ENCODE data around the gene ARFIP1.
"Not testable (repeated sequence)": the region's sequence is repeated elsewhere in the genome, so short reads cannot be mapped to it uniquely, and the experiment has no call there.

Gene ARFIP1

GRCh38 chr4:152779513-152780266 lies at the start of gene ARFIP1, which contains the start of gene TIGD4:
Gene ARFIP1, plus strand, starts transcription at chr4:152779954. Its CDS starts 49,680 bp downstream, at chr4:152829634.
Gene TIGD4, minus strand, starts transcription at chr4:152779730. Its CDS starts 8,726 bp downstream, at chr4:152771004.
- DNase-seq: peak; percentile 93

GRCh38 chr4:152731997-152732396 lies 47.8 kb upstream of the ARFIP1 start:
- no peak for DNase-seq

GRCh38 chr4:152734015-152734698 lies 45.6 kb upstream of the ARFIP1 start:
- DNase-seq: no peak

- DNase-seq: no peak
Measured at GRCh38 chr4:152734699-152735050, 45.1 kb upstream of the ARFIP1 start.

- DNase-seq: no peak
Measured at GRCh38 chr4:152735396-152735859, 44.3 kb upstream of the ARFIP1 start.

GRCh38 chr4:152735906-152736305 lies 43.8 kb upstream of the ARFIP1 start:
- no peak for DNase-seq

- DNase-seq: no peak
Measured at GRCh38 chr4:152738827-152739226, 40.9 kb upstream of the ARFIP1 start.

- no peak for DNase-seq
Measured at GRCh38 chr4:152747444-152747843, 32.3 kb upstream of the ARFIP1 start.

GRCh38 chr4:152748619-152749018 lies 31.1 kb upstream of the ARFIP1 start:
- DNase-seq: no peak

GRCh38 chr4:152763796-152764195 lies 16.0 kb upstream of the ARFIP1 start:
- no peak for DNase-seq

GRCh38 chr4:152765069-152765737 lies 14.6 kb upstream of the ARFIP1 start:
- not testable (repeated sequence) for DNase-seq

- DNase-seq: no peak
Measured at GRCh38 chr4:152771741-152772533, 7.8 kb upstream of the ARFIP1 start.

GRCh38 chr4:152773339-152773738 lies 6.4 kb upstream of the ARFIP1 start:
- no peak for DNase-seq

GRCh38 chr4:152773953-152774352 lies 5.8 kb upstream of the ARFIP1 start:
- no peak for DNase-seq

GRCh38 chr4:152776352-152776751 lies 3.4 kb upstream of the ARFIP1 start:
- DNase-seq: no peak

GRCh38 chr4:152777488-152777887 lies 2.3 kb upstream of the ARFIP1 start:
- no peak for DNase-seq

- DNase-seq: no peak
Measured at GRCh38 chr4:152778656-152779512, 870 bp upstream of the ARFIP1 start.

GRCh38 chr4:152780267-152780778 lies 569 bp downstream of the ARFIP1 start:
- peak; percentile 8 for DNase-seq

- DNase-seq: peak; percentile 14
Measured at GRCh38 chr4:152784490-152785350, 5.0 kb downstream of the ARFIP1 start.

Data from amniotic stem cell (primary cell).